Nephron (organoid): ENCODE results near the gene PACS2.

Experiments used
- H3K27ac Mint-ChIP-seq, 3 experiments: 2 replicates each; pipeline ENCODE4 v1.8.0; 2020; ENCODE audit warnings: mixed read lengths in 3 of 3, mild to moderate bottlenecking in 2 of 3, moderate library complexity in 1 of 3
- H3K27me3 Mint-ChIP-seq: 2 replicates; pipeline ENCODE4 v1.8.0; 2021; ENCODE audit warnings: low read depth, mild to moderate bottlenecking, moderate library complexity, mixed read lengths
- H3K36me3 Mint-ChIP-seq: 2 replicates; pipeline ENCODE4 v1.8.0; 2020; ENCODE audit warnings: low read depth, mixed read lengths
- H3K4me1 Mint-ChIP-seq: 2 replicates; pipeline ENCODE4 v1.8.0; 2020; ENCODE audit warnings: mixed read lengths
- H3K4me3 Mint-ChIP-seq, 3 experiments: 2 replicates each; pipeline ENCODE4 v1.8.0; 2020; ENCODE audit warnings: mild to moderate bottlenecking in 3 of 3, mixed read lengths in 3 of 3, moderate library complexity in 2 of 3
- H3K9me3 Mint-ChIP-seq: 2 replicates; pipeline ENCODE4 v1.8.0; 2020; ENCODE audit warnings: mixed read lengths
- TF ChIP-seq, protein P1 (sequence below), 3 experiments: fragments of 200-600 bp; sonication (generic); IDR thresholded peaks; one replicate each; pipeline ENCODE4 v1.5.0; 2021; ENCODE audit warnings: antibody characterized with exemption in 3 of 3; ENCODE audit not compliant: unreplicated experiment in 3 of 3

PACS2 gene

GRCh38 chr14:105280525-105280924, 34.0 kb upstream of the PACS2 start:
- H3K4me3 Mint-ChIP-seq = no peak overlapping the region
- peaks cover 13% of the 10 kb centered on the region for H3K4me1 Mint-ChIP-seq
- TF ChIP-seq, protein P1, sequence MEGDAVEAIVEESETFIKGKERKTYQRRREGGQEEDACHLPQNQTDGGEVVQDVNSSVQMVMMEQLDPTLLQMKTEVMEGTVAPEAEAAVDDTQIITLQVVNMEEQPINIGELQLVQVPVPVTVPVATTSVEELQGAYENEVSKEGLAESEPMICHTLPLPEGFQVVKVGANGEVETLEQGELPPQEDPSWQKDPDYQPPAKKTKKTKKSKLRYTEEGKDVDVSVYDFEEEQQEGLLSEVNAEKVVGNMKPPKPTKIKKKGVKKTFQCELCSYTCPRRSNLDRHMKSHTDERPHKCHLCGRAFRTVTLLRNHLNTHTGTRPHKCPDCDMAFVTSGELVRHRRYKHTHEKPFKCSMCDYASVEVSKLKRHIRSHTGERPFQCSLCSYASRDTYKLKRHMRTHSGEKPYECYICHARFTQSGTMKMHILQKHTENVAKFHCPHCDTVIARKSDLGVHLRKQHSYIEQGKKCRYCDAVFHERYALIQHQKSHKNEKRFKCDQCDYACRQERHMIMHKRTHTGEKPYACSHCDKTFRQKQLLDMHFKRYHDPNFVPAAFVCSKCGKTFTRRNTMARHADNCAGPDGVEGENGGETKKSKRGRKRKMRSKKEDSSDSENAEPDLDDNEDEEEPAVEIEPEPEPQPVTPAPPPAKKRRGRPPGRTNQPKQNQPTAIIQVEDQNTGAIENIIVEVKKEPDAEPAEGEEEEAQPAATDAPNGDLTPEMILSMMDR (IDR thresholded peaks at IDR 0.05; ENCODE audit: unreplicated experiment in 3 of 3) = no peak
- no peaks in the 10 kb centered on the region for H3K9me3 Mint-ChIP-seq
- peaks cover 10% of the 10 kb centered on the region for H3K36me3 Mint-ChIP-seq
- no peak overlapping the region for H3K27ac Mint-ChIP-seq
- H3K27me3 Mint-ChIP-seq = no peaks in the 10 kb centered on the region

DNA sequence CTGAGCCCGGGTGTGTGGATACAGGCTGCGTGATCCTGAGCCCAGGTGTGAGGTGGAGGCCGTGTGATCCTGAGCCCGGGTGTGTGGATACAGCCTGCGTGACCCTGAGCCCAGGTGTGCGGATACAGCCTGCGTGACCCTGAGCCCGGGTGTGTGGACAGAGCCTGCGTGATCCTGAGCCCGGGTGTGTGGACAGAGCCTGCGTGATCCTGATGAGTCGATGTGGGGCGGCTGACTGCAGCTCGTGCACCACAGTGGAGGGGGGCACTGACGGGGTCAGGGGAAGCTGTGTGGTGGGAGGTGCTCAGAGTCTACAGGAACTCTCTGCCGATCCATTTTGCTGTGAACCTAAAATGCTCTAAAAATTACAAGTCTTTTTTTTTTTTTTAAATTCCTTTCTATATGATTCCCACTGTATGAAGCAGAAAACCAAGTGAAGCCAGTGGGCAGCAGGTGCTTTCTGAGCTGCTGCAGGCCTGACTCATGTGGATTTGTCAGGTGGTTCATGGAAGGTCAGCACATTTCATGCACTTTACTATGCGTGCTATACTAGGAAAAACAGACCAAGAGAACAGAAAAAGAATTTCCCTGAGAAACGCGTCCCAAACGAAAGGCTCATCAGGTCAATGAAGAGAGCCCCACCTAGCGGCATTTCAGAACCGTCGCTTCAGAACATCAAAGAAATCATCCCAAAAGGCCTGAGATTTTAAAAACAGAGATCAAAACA, 33.0 kb upstream of the PACS2 start:
- TF ChIP-seq, protein P1 (IDR thresholded peaks at IDR 0.05; ENCODE audit: unreplicated experiment in 3 of 3) = peak; percentile 70 to 76 (median 72)
- Mint-ChIP-seq H3K4me1 (peaks cover 10% of the 10 kb centered on the region), H3K27ac (peak overlapping the region in 2 of 3 experiments; percentile 6 to 18), H3K4me3 (no peak overlapping the region), H3K27me3 (no peaks in the 10 kb centered on the region), H3K9me3 (no peaks in the 10 kb centered on the region), H3K36me3 (peaks cover 10% of the 10 kb centered on the region)

- Mint-ChIP-seq H3K36me3 (peaks cover 10% of the 10 kb centered on the region), H3K4me3 (no peak overlapping the region), H3K4me1 (peaks cover 10% of the 10 kb centered on the region), H3K27me3 (no peaks in the 10 kb centered on the region), H3K9me3 (no peaks in the 10 kb centered on the region), H3K27ac (peak overlapping the region in 2 of 3 experiments; percentile 6 to 18)
- TF ChIP-seq, protein P1 (IDR thresholded peaks at IDR 0.05; ENCODE audit: unreplicated experiment in 3 of 3) = no peak
These were observed 32.3 kb upstream of the PACS2 start for GRCh38 chr14:105282098-105282725.

DNA sequence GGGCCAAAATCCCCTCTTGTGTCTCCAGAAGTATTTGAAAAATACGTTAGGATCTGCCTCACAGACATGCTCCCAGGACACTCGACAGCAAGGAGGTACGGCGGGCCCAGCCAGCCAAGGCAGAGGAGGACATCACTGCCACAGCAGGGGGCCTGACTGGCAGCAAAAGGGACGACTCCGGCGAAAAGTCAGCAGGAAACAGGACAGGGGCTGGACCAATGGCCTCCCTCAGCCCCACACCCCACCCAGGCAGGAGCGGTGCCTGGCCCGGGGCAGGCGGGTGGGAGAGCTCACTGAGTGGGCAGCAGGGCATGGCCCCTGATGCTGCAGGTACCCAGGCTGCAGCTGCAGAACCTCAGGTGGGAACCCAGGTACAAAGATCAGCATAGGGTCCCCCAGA, 31.5 kb upstream of the PACS2 start:
- H3K36me3 Mint-ChIP-seq = peaks cover 10% of the 10 kb centered on the region
- no peaks in the 10 kb centered on the region for H3K27me3 Mint-ChIP-seq
- H3K9me3 Mint-ChIP-seq = no peaks in the 10 kb centered on the region
- peaks cover 10% of the 10 kb centered on the region for H3K4me1 Mint-ChIP-seq
- TF ChIP-seq, protein P1 (IDR thresholded peaks at IDR 0.05; ENCODE audit: unreplicated experiment in 3 of 3) = no peak
- H3K27ac Mint-ChIP-seq = no peak overlapping the region
- no peak overlapping the region for H3K4me3 Mint-ChIP-seq

- Mint-ChIP-seq H3K27ac (no peak overlapping the region), H3K4me3 (no peak overlapping the region), H3K27me3 (no peaks in the 10 kb centered on the region), H3K36me3 (peaks cover 10% of the 10 kb centered on the region), H3K9me3 (no peaks in the 10 kb centered on the region), H3K4me1 (peaks cover 10% of the 10 kb centered on the region)
- TF ChIP-seq, protein P1 (IDR thresholded peaks at IDR 0.05; ENCODE audit: unreplicated experiment in 3 of 3) = no peak
These were observed 30.6 kb upstream of the PACS2 start for GRCh38 chr14:105283899-105284298.
